ENCODE measurements around the gene HDX.
A peak's percentile ranks its signal among the peaks of the same experiment; 100 is the strongest.
"Not testable (repeated sequence)": the region's sequence is repeated elsewhere in the genome, so short reads cannot be mapped to it uniquely, and the experiment has no call there.

Gene HDX, protein sequence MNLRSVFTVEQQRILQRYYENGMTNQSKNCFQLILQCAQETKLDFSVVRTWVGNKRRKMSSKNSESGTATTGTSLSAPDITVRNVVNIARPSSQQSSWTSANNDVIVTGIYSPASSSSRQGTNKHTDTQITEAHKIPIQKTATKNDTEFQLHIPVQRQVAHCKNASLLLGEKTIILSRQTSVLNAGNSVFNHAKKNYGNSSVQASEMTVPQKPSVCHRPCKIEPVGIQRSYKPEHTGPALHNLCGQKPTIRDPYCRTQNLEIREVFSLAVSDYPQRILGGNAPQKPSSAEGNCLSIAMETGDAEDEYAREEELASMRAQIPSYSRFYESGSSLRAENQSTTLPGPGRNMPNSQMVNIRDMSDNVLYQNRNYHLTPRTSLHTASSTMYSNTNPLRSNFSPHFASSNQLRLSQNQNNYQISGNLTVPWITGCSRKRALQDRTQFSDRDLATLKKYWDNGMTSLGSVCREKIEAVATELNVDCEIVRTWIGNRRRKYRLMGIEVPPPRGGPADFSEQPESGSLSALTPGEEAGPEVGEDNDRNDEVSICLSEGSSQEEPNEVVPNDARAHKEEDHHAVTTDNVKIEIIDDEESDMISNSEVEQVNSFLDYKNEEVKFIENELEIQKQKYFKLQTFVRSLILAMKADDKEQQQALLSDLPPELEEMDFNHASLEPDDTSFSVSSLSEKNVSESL

DNA sequence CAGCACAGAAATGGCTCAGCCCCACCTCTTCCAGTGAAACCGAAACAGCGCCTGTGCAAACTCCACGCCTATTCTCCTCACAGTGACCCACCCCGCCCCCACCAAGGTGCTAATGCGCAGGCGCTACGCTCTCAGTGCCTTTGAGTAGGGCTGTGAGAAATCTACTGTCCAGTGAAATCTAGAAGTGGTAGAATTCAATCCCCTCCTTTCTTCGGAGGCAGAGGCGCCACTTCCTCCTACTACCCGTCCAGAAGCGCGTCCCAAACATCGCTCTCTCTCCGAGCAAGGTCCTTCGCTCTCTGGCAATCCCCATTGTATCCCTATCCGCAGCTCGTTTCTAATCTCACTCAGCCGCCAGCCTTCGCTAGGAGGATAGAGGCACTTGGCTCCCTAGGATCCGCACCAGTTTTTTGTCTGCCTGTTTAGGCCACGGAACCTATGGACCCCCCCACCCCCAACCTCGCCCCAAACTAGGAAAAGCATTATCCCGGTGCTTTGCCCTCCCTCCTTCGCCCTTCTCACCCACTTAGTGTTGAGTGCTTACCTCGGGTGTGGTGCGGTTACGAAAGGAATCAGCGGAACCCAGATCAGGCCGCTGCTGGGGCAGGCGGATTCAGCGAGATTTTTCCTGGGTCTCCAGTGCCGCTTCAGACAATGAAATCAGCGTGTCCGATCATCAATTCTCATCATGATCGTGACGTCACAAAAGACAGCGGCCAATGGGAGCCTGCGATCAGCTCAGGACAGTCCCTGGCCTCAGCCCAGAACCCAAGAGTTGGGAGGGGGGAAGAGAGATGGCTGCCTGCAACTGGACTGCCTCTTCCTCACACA, at the start of gene HDX:
TSS of gene HDX (minus strand) at position 656 of the 831 bp plus-strand sequence. CDS start 27,056 bp downstream, outside the sequence.
- DNase-seq (ENCODE audit: low read depth) = peak; percentile 69
- peak within 1 kb of the TSS; percentile 65 for H3K4me3 ChIP-seq (ENCODE audit: low read depth, low read length)
- in situ Hi-C loops (cut with HindIII; ENCODE audit: low sequenced_read_pairs) = no loop called here
- TF ChIP-seq, protein P1, sequence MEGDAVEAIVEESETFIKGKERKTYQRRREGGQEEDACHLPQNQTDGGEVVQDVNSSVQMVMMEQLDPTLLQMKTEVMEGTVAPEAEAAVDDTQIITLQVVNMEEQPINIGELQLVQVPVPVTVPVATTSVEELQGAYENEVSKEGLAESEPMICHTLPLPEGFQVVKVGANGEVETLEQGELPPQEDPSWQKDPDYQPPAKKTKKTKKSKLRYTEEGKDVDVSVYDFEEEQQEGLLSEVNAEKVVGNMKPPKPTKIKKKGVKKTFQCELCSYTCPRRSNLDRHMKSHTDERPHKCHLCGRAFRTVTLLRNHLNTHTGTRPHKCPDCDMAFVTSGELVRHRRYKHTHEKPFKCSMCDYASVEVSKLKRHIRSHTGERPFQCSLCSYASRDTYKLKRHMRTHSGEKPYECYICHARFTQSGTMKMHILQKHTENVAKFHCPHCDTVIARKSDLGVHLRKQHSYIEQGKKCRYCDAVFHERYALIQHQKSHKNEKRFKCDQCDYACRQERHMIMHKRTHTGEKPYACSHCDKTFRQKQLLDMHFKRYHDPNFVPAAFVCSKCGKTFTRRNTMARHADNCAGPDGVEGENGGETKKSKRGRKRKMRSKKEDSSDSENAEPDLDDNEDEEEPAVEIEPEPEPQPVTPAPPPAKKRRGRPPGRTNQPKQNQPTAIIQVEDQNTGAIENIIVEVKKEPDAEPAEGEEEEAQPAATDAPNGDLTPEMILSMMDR (IDR thresholded peaks at IDR 0.05; ENCODE audit: low read depth, low read length, missing control alignments) = no peak

DNA sequence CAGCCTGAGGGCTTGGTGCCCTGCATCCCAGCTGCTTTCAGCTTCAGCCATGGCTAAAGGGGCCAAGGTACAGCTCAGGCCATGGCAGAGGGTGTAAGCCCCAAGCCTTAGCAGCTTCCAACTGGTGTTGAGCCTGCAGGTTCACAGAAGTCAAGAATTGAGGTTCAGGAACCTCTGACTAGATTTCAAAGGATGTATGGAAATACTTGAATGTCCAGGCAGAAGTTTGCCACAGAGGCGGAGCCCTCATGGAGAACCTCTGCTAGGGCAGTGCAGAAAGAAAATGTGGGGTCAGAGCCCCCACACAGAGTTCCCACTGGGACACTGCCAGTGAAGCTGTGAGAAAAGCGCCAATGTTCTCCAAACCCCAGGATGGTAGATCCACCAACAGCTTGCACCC, 39.1 kb upstream of the HDX start:
- H3K4me3 ChIP-seq (ENCODE audit: low read depth, low read length); in situ Hi-C loops (cut with HindIII; ENCODE audit: low sequenced_read_pairs); DNase-seq (ENCODE audit: low read depth): not testable (repeated sequence)

DNA sequence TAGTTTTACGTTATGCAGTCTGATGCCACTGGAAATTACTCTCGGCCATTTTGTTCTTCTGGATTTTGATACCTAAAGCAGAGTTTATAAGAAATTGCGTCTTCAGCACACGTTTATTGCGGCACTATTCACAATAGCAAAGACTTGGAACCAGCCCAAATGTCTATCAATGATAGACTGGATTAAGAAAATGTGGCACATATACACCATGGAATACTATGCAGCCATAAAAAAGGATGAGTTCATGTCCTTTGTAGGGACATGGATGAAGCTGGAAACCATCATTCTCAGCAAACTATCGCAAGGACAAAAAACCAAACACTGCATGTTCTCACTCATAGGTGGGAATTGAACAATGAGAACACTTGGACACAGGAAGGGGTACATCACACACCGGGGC, 35.4 kb upstream of the HDX start:
- H3K4me3 ChIP-seq (ENCODE audit: low read depth, low read length); in situ Hi-C loops (cut with HindIII; ENCODE audit: low sequenced_read_pairs); DNase-seq (ENCODE audit: low read depth): not testable (repeated sequence)

DNA sequence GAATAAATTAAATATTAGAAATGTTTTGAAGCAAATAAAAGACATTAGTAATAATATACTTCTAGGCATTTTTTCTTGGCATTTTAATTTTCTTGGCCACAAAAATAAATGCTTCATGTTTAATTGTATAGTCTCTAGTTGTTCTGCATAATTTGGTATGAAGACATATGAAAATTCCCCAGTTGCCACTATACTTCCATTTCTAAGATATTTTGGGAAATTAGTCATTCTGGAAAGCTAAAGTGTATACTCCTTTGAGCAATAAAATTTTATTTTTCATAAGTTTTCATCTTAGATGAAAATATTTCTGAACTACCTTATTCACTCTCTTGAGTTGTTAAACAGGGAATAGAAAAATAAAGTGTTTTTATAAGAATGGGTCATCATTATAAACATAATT, 13.8 kb downstream of the HDX start:
- DNase-seq (ENCODE audit: low read depth) = no peak
- TF ChIP-seq, protein P1 (IDR thresholded peaks at IDR 0.05; ENCODE audit: low read depth, low read length, missing control alignments) = no peak
- in situ Hi-C loops (cut with HindIII; ENCODE audit: low sequenced_read_pairs) = no loop called here
- H3K4me3 ChIP-seq (ENCODE audit: low read depth, low read length) = no peak overlapping the region

DNA sequence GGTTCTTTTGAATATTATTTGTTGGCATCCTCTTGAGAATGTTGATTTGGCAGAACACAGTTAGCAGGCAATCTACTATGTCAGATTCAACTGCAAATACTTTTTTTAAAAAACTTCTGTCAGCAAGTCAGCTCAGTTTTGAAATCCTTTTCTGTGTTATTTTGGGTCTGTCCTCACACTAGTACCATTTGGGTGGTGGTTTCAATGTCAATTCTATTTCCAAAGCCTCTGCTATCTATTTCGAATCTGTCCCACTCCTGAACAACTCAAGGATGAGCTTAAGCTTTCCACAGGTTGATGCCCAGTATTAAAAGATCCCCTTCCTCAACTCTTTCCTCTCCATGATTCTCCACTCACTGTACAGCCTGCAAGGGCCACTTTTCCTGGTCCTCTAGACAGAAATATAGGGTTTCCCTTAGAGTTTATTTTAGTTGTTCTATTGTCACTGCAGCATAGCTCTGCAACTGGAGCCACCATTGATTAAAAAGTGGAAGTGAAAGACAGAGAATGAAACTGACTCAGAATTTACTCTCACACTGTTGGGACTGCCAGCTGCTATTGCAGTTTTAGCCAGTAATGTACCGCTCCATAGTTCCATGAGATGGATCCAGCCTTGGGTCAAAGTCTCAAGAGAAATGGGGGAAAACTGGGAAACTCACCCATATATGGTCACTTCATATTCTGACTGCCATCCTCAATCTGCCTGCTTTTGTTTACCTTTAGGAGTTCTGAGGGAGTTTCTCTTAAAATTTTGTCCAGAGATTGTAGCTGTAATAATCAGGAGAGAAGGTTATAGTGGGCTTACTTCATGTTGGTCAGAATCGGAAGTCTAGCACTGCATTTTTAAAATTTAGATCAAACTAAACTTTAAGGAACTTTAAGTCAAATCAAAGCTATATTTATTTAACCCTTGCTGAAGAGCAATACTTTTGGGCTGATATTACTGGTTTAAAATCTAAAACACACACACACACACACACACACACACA, 14.6 kb downstream of the HDX start:
- in situ Hi-C loops (cut with HindIII; ENCODE audit: low sequenced_read_pairs) = no loop called here
- H3K4me3 ChIP-seq (ENCODE audit: low read depth, low read length) = no peak overlapping the region
- TF ChIP-seq, protein P1 (IDR thresholded peaks at IDR 0.05; ENCODE audit: low read depth, low read length, missing control alignments) = no peak
- no peak for DNase-seq (ENCODE audit: low read depth)

DNA sequence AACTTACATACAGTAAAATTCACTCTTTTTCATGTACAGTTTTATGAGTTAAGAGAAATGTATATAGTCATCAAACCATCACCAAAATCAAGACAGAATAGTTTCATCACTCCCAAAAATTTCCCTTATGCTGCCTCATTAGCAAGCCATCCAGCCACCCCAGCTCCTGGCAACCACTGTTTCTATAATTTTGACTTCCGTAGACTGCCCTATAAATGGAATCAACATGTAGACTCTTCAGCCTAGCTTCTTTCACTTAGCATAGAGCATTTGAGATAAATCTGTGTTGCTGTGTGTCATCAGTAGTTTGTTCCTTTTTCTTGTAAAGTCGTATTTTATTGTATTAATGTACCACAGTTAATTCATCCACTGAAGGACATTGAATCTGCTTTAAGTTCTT, 23.2 kb downstream of the HDX start:
- DNase-seq (ENCODE audit: low read depth) = no peak
- TF ChIP-seq, protein P1 (IDR thresholded peaks at IDR 0.05; ENCODE audit: low read depth, low read length, missing control alignments) = no peak

More for the DNA sequence above, 23.2 kb downstream of the HDX start:
- no peak overlapping the region for H3K4me3 ChIP-seq (ENCODE audit: low read depth, low read length)
- in situ Hi-C loops (cut with HindIII; ENCODE audit: low sequenced_read_pairs) = no loop called here

Data from astrocyte of the cerebellum (primary cell).